ENCODE measurements around the gene KIF6.
"Not testable (repeated sequence)": the region's sequence is repeated elsewhere in the genome, so short reads cannot be mapped to it uniquely, and the experiment has no call there.

KIF6 gene

GRCh38 chr6:39553029-39553428 lies 172.2 kb downstream of the KIF6 start:
- no peak for DNase-seq (ENCODE audit: low spot score)

- DNase-seq (ENCODE audit: low spot score): no peak
These were observed 175.0 kb downstream of the KIF6 start for GRCh38 chr6:39550191-39550590.

- DNase-seq (ENCODE audit: low spot score): no peak
These were observed 178.5 kb downstream of the KIF6 start for GRCh38 chr6:39546731-39547130.

- no peak for DNase-seq (ENCODE audit: low spot score)
These were observed 181.3 kb downstream of the KIF6 start for GRCh38 chr6:39543950-39544349.

GRCh38 chr6:39543095-39543494 lies 182.1 kb downstream of the KIF6 start:
- DNase-seq (ENCODE audit: low spot score): no peak

- DNase-seq (ENCODE audit: low spot score): no peak
These were observed 184.8 kb downstream of the KIF6 start for GRCh38 chr6:39540454-39540853.

GRCh38 chr6:39530201-39530759 lies 194.9 kb downstream of the KIF6 start:
- DNase-seq (ENCODE audit: low spot score): no peak

- DNase-seq (ENCODE audit: low spot score): no peak
These were observed 197.2 kb downstream of the KIF6 start for GRCh38 chr6:39527792-39528564.

GRCh38 chr6:39524007-39524406 lies 201.2 kb downstream of the KIF6 start:
- no peak for DNase-seq (ENCODE audit: low spot score)

GRCh38 chr6:39521958-39522357 lies 203.2 kb downstream of the KIF6 start:
- no peak for DNase-seq (ENCODE audit: low spot score)

- no peak for DNase-seq (ENCODE audit: low spot score)
These were observed 204.3 kb downstream of the KIF6 start for GRCh38 chr6:39520916-39521315.

- DNase-seq (ENCODE audit: low spot score): no peak
These were observed 204.8 kb downstream of the KIF6 start for GRCh38 chr6:39520411-39520810.

- no peak for DNase-seq (ENCODE audit: low spot score)
These were observed 207.0 kb downstream of the KIF6 start for GRCh38 chr6:39518221-39518620.

- no peak for DNase-seq (ENCODE audit: low spot score)
These were observed 207.5 kb downstream of the KIF6 start for GRCh38 chr6:39517756-39518155.

GRCh38 chr6:39516471-39516870 lies 208.7 kb downstream of the KIF6 start:
- no peak for DNase-seq (ENCODE audit: low spot score)

- no peak for DNase-seq (ENCODE audit: low spot score)
These were observed 209.7 kb downstream of the KIF6 start for GRCh38 chr6:39515471-39515870.

GRCh38 chr6:39515006-39515405 lies 210.2 kb downstream of the KIF6 start:
- no peak for DNase-seq (ENCODE audit: low spot score)

- not testable (repeated sequence) for DNase-seq (ENCODE audit: low spot score)
These were observed 215.4 kb downstream of the KIF6 start for GRCh38 chr6:39509831-39510230.

GRCh38 chr6:39508515-39508914 lies 216.7 kb downstream of the KIF6 start:
- no peak for DNase-seq (ENCODE audit: low spot score)

- DNase-seq (ENCODE audit: low spot score): no peak
These were observed 217.7 kb downstream of the KIF6 start for GRCh38 chr6:39507331-39507998.

GRCh38 chr6:39502362-39502955 lies 222.7 kb downstream of the KIF6 start:
- DNase-seq (ENCODE audit: low spot score): not testable (repeated sequence)

- DNase-seq (ENCODE audit: low spot score): no peak
These were observed 226.2 kb downstream of the KIF6 start for GRCh38 chr6:39499053-39499452.

GRCh38 chr6:39498096-39498495 lies 227.1 kb downstream of the KIF6 start:
- no peak for DNase-seq (ENCODE audit: low spot score)

All from CD4-positive, alpha-beta T cell treated with Interleukin-6 at 100 ng/mL for 8 hours (primary cell).